K562 (cell line): Measurements from ENCODE around the gene MRTFB. TPM values are rescaled to one million over a fixed set of nuclear protein-coding genes. Genes with fewer than 3 reads are reported as not detected.

Source experiments
- ATAC-seq: fragments of 200-7000 bp; cut with Tn5 transposase; 3 replicates; pipeline ENCODE4 v1.9.1; 2020; ENCODE audit warnings: moderate library complexity
- BruUV-seq: library from RNA; stranded (reverse); fragments of 400-500 nt; replicated peaks from 2 replicates; lab custom pipeline; 2021; lab: Mats Ljungman, UMichigan
- CTCF ChIA-PET: fragments of 300-600 bp; formaldehyde crosslinking; extraction: SDS; loops from one replicate; lab custom pipeline; 2021; ENCODE audit warnings: low intra/inter-chr PET ratio; lab: Yijun Ruan, JAX
- POLR2A ChIA-PET: fragments of 300-600, 350-650 bp; sonication (Branson Sonifier 250); formaldehyde crosslinking; extraction: SDS; loops from one replicate; lab custom pipeline; 2021; ENCODE audit warnings: antibody characterized with exemption, inconsistent platforms; lab: Yijun Ruan, JAX
- DNase-seq, 4 experiments: peaks; one replicate each; pipeline versions ENCODE4 v3.0.0 to v3.0.0-alpha.2; 2011 to 2018; ENCODE audit warnings: low spot score in 3 of 4, mixed read lengths in 3 of 4; ENCODE audit errors: extremely low read depth in 1 of 4
- FAIRE-seq: peaks from 2 replicates; lab custom pipeline; 2011; peaks lifted over from hg19 to GRCh38; lab: Jason Lieb, UNC
- H2AFZ ChIP-seq: 2 replicates; pipeline ENCODE4 v1.6.0; 2011; ENCODE audit warnings: low read depth, low read length, control low read depth, inconsistent platforms
- H3K27ac ChIP-seq: fragments of 200-600 bp; 3 replicates; pipeline ENCODE4 v1.8.0; 2011; ENCODE audit warnings: low read depth, mild to moderate bottlenecking, control low read depth, inconsistent platforms, low read length, moderate library complexity, mixed read lengths; ENCODE audit errors: extremely low read depth
- H3K27me3 ChIP-seq, 2 experiments: fragments of 300-600 bp in 1 of 2; 2 replicates in 1 of 2; 3 replicates in 1 of 2; pipeline versions ENCODE4 v1.6.0 to v1.8.0; 2011; ENCODE audit warnings: inconsistent platforms in 2 of 2, low read length in 2 of 2, mild to moderate bottlenecking in 1 of 2, mixed read lengths in 1 of 2, moderate library complexity in 1 of 2; ENCODE audit not compliant: control insufficient read depth in 2 of 2, insufficient read depth in 2 of 2
- H3K36me3 ChIP-seq: fragments of 300-600 bp; 3 replicates; pipeline ENCODE4 v1.8.0; 2011; ENCODE audit warnings: mild to moderate bottlenecking, low read length, inconsistent platforms; ENCODE audit not compliant: control insufficient read depth, insufficient read depth
- H3K4me1 ChIP-seq, 2 experiments: fragments of 200-600 bp in 1 of 2; replicated peaks in 1 of 2; 2 replicates in 1 of 2; 3 replicates in 1 of 2; pipeline versions ENCODE4 v1.5.1 to v1.8.0; 2011; ENCODE audit warnings: inconsistent platforms in 2 of 2, low read length in 2 of 2, mild to moderate bottlenecking in 1 of 2, mixed read lengths in 1 of 2, moderate library complexity in 1 of 2; ENCODE audit not compliant: control insufficient read depth in 2 of 2, insufficient read depth in 2 of 2
- H3K4me2 ChIP-seq: 2 replicates; pipeline ENCODE4 v1.6.1; 2011; ENCODE audit warnings: low read length, control low read depth, inconsistent platforms, mixed read lengths; ENCODE audit not compliant: insufficient read depth
- H3K4me3 ChIP-seq: fragments of 200-600 bp; sonication (generic), shearing (Covaris generic); 2 replicates; pipeline ENCODE4 v1.5.1; 2016; ENCODE audit warnings: control low read depth, inconsistent platforms
- H3K79me2 ChIP-seq: fragments of 200-600 bp; 3 replicates; pipeline ENCODE4 v1.8.0; 2011; ENCODE audit warnings: low read length, inconsistent platforms; ENCODE audit not compliant: control insufficient read depth, insufficient read depth
- H3K9ac ChIP-seq, 2 experiments: 2 replicates each; pipeline versions ENCODE4 v1.6.0 to v1.6.1; 2011; ENCODE audit warnings: low read depth in 2 of 2, low read length in 2 of 2, control low read depth in 1 of 2, inconsistent platforms in 1 of 2, mild to moderate bottlenecking in 1 of 2, mixed read lengths in 1 of 2; ENCODE audit not compliant: insufficient read depth in 1 of 2
- H3K9me1 ChIP-seq: one replicate; pipeline ENCODE4 v1.6.0; 2011; ENCODE audit warnings: inconsistent platforms, mild to moderate bottlenecking, low read length, moderate library complexity; ENCODE audit not compliant: control insufficient read depth, insufficient read depth
- H3K9me3 ChIP-seq: replicated peaks from 2 replicates; pipeline ENCODE4 v1.5.1; 2011; ENCODE audit warnings: low read depth, low read length, inconsistent platforms; ENCODE audit not compliant: control insufficient read depth, insufficient read depth
- H4K20me1 ChIP-seq: replicated peaks from 2 replicates; pipeline ENCODE4 v1.6.1; 2011; ENCODE audit warnings: low read length, inconsistent platforms, mixed read lengths; ENCODE audit not compliant: control insufficient read depth, insufficient read depth
- CTBP1 ChIP-seq: fragments of 450-650 bp; IDR thresholded peaks from 2 replicates; pipeline ENCODE4 v1.6.1; 2016; ENCODE audit warnings: borderline replicate concordance
- FOXJ2 ChIP-seq: fragments of 200-800 bp; sonication (Bioruptor generic); IDR thresholded peaks from 2 replicates; pipeline ENCODE4 v1.6.1; 2016; ENCODE audit warnings: missing genetic modification characterization, missing compliant biosample characterization
- GTF2E2 ChIP-seq: fragments of 200-800 bp; sonication (Bioruptor generic); IDR thresholded peaks from 2 replicates; pipeline ENCODE4 v1.6.1; 2016; ENCODE audit warnings: missing genetic modification characterization, missing compliant biosample characterization
- RBBP5 ChIP-seq: fragments of 200-600 bp; sonication (generic); IDR thresholded peaks from 2 replicates; pipeline ENCODE4 v1.6.1; 2012; ENCODE audit warnings: borderline replicate concordance, mild to moderate bottlenecking, low read length, control low read depth, inconsistent platforms; ENCODE audit not compliant: insufficient read depth, poor library complexity, severe bottlenecking
- RFX1 ChIP-seq: fragments of 450-650 bp; IDR thresholded peaks from 2 replicates; pipeline ENCODE4 v1.6.1; 2016; ENCODE audit warnings: mild to moderate bottlenecking, moderate library complexity
- TAL1 ChIP-seq: fragments of 450-650 bp; IDR thresholded peaks from 2 replicates; pipeline ENCODE4 v1.6.1; 2016; ENCODE audit warnings: mild to moderate bottlenecking
- ZEB2 ChIP-seq: fragments of 450-650 bp; IDR thresholded peaks from 2 replicates; pipeline ENCODE4 v1.6.1; 2016
- ZFX ChIP-seq: sonication (generic); formaldehyde crosslinking; IDR thresholded peaks from 2 replicates; pipeline ENCODE4 v1.8.0; 2022; ENCODE audit warnings: mild to moderate bottlenecking, missing genetic modification reagents, moderate library complexity
- ZNF134 ChIP-seq: fragments of 250-450 bp; sonication (Bioruptor Pico); conservative IDR thresholded peaks from 2 replicates; pipeline ENCODE4 v1.4.0; 2020
- WGBS: fragments of 100-300 bp; shearing (Covaris generic); methylation state at CpG from one replicate; pipeline ENCODE4 v1.1.6; 2016; ENCODE audit warnings: low coverage, mixed read lengths; ENCODE audit not compliant: insufficient coverage; ENCODE audit errors: missing lambda C conversion rate; 5-methylcytosine and 5-hydroxymethylcytosine counted together
- in situ Hi-C: fragments of 300-500 bp; cut with MboI; formaldehyde crosslinking; loops from 4 replicates; pipeline ENCODE4 v1.15.0; 2018; ENCODE audit warnings: inconsistent platforms, mixed read lengths
- intact Hi-C: fragments of 100-400 bp; cut with micrococcal nuclease; formaldehyde crosslinking; loops from 2 replicates; pipeline ENCODE4 v1.14.2; 2022
- polyA plus RNA-seq, 8 experiments: library from polyadenylated mRNA; depleted of rRNA in 4 of 8; stranded (reverse) in 5 of 8; unstranded in 3 of 8; fragments of >200 nt; fragmentation: Nextera tagmentation in 2 of 8; fragmentation: Illumina TruSeq in 1 of 8; extraction: Ambion mirVana in 2 of 8; extraction: Trizol in 1 of 8; gene quantifications; 2 replicates each; pipeline versions ENCODE4 v1.2.1 to v1.2.3, GENCODE V29; 2011 to 2014; ENCODE audit warnings: inconsistent platforms in 1 of 8, missing spikeins in 1 of 8
- total RNA-seq, 7 experiments: library from RNA; depleted of rRNA in 6 of 7; stranded (reverse); fragments of >200 nt in 6 of 7; fragmentation: Illumina TruSeq in 2 of 7; extraction: Trizol in 2 of 7; gene quantifications; 2 replicates each; pipeline versions ENCODE4 v1.2.1 to v1.2.3, GENCODE V29; 2011 to 2021; ENCODE audit warnings: low replicate concordance in 1 of 7

MRTFB gene
- total and polyA plus RNA-seq, 9 of the 15 experiments (the other 6 are each of a cell fraction or from before 2014, with no cell fraction given) = 2.2 to 12.7 (median 7.0) TPM

DNA sequence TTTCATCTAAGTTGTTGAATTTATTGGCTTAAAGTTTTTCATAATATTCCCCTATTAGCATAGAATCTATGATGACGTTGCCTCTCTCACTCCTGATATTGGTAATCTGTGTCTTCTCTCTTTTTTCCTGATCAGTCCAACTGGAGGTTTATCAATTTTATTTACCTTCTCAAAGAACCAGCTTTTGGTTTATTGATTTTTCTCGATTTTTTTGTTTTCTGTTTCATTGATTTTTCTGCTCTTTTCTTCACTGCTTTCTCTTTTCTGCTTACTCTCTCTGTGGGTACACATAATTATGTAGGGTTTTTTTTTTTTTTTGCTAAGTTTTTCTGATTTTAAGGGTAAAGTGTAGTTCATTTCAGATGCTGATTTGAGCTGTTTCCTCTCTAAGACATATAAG lies 29.7 kb downstream of the MRTFB start:
- POLR2A ChIA-PET = interaction anchor here (1.0 kb wide), 1 partner anchor 9 kb away, joined by 5 read pairs; no protein-coding TSS in a partner anchor
- BruUV-seq = no TSS peak
- H3K4me2 ChIP-seq = no peak overlapping the region
- no peaks in the 10 kb centered on the region for H3K27me3 ChIP-seq
- H3K9me3 ChIP-seq = no peaks in the 10 kb centered on the region
- ATAC-seq (no peak), FAIRE-seq (no peak), DNase-seq (no peak)
- H3K4me1 ChIP-seq = no peaks in the 10 kb centered on the region; a peak in 1 of 5 replicates
- intact Hi-C loops (no loop called here), in situ Hi-C loops (no loop called here)
- H3K36me3 ChIP-seq = no peaks in the 10 kb centered on the region
- H3K9ac ChIP-seq = no peak overlapping the region
- CTCF ChIA-PET = no interaction called here
- WGBS = 35% methylated on average over 2 of the region's 2 CpGs
- H3K4me3 ChIP-seq = no peak overlapping the region
- no peak overlapping the region for H3K27ac ChIP-seq
- H4K20me1 ChIP-seq = no peaks in the 10 kb centered on the region; the same call in 1 of the 2 replicates
- H3K79me2 ChIP-seq = peaks cover 7% of the 10 kb centered on the region; the same call in 1 of the 3 replicates
- TF ChIP-seq TAL1 (no peak), GTF2E2 (tag) (no peak), ZNF134 (CRISPR knock-in tag) (no peak), CTBP1 (no peak), ZFX (CRISPR knock-in tag) (no peak), FOXJ2 (tag) (no peak), RBBP5 (no peak)
- no peaks in the 10 kb centered on the region for H3K9me1 ChIP-seq
- no peak overlapping the region for H2AFZ ChIP-seq

DNA sequence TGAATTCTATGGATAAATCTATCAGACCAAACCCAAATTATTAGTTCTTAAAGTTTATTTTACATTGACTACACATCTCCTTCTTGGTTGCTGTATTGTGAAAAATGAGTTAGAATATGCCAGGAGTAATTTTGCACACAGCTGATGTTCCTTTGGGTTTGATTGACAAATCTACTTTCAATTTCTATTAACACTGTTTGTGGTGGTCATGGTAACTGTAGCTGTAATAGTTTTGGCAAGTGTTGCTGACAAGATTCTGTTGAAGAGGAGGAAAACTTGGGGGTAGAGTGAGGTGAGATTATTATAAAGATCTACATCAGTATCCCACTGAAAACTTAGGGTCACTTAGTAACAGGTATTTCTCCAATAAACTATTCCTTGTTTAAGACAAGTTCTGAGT lies 30.3 kb downstream of the MRTFB start:
- POLR2A ChIA-PET = interaction anchor here (1.0 kb wide), 1 partner anchor 8 kb away, joined by 5 read pairs; no protein-coding TSS in a partner anchor
- peaks cover 7% of the 10 kb centered on the region; the same call in 1 of the 3 replicates for H3K79me2 ChIP-seq

More for the DNA sequence above, 30.3 kb downstream of the MRTFB start:
- Histone ChIP-seq H3K4me2 (no peak overlapping the region), H3K9ac (no peak overlapping the region), H4K20me1 (no peaks in the 10 kb centered on the region; the same call in 1 of the 2 replicates), H3K4me1 (no peaks in the 10 kb centered on the region; a peak in 1 of 5 replicates), H3K27me3 (no peaks in the 10 kb centered on the region), H3K27ac (no peak overlapping the region), H3K9me1 (no peaks in the 10 kb centered on the region), H3K4me3 (no peak overlapping the region), H3K9me3 (no peaks in the 10 kb centered on the region), H3K36me3 (no peaks in the 10 kb centered on the region), H2AFZ (no peak overlapping the region)
- no peak for ATAC-seq
- in situ Hi-C loops = no loop called here
- FAIRE-seq = no peak
- TF ChIP-seq RFX1 (peak; percentile 39), ZEB2 (no peak)
- intact Hi-C loops = no loop called here
- CTCF ChIA-PET = no interaction called here
- no TSS peak for BruUV-seq
- no peak for DNase-seq
